ENCODE measurements around the gene RFX8.

RFX8 gene

GRCh38 chr2:101412092-101412694, 62.7 kb downstream of the RFX8 start:
- no peak for DNase-seq (ENCODE audit: low read depth, low spot score)

- DNase-seq (ENCODE audit: low read depth, low spot score), result no peak
Observed at GRCh38 chr2:101410746-101411145, 64.2 kb downstream of the RFX8 start.

GRCh38 chr2:101410114-101410513, 64.8 kb downstream of the RFX8 start:
- DNase-seq (ENCODE audit: low read depth, low spot score), result no peak

- no peak for DNase-seq (ENCODE audit: low read depth, low spot score)
Observed at GRCh38 chr2:101409699-101410098, 65.2 kb downstream of the RFX8 start.

- DNase-seq (ENCODE audit: low read depth, low spot score), result no peak
Observed at GRCh38 chr2:101408925-101409324, 66.0 kb downstream of the RFX8 start.

GRCh38 chr2:101405351-101405899, 69.5 kb downstream of the RFX8 start:
- no peak for DNase-seq (ENCODE audit: low read depth, low spot score)

- no peak for DNase-seq (ENCODE audit: low read depth, low spot score)
Observed at GRCh38 chr2:101403745-101404144, 71.2 kb downstream of the RFX8 start.

GRCh38 chr2:101402630-101403029, 72.3 kb downstream of the RFX8 start:
- DNase-seq (ENCODE audit: low read depth, low spot score), result no peak

GRCh38 chr2:101401906-101402305, 73.0 kb downstream of the RFX8 start:
- DNase-seq (ENCODE audit: low read depth, low spot score), result no peak

- no peak for DNase-seq (ENCODE audit: low read depth, low spot score)
Observed at GRCh38 chr2:101401326-101401665, 73.6 kb downstream of the RFX8 start.

GRCh38 chr2:101400506-101401325, 74.2 kb downstream of the RFX8 start:
- no peak for DNase-seq (ENCODE audit: low read depth, low spot score)

- no peak for DNase-seq (ENCODE audit: low read depth, low spot score)
Observed at GRCh38 chr2:101400048-101400447, 74.9 kb downstream of the RFX8 start.

- DNase-seq (ENCODE audit: low read depth, low spot score), result no peak
Observed at GRCh38 chr2:101399021-101399799, 75.7 kb downstream of the RFX8 start.

- DNase-seq (ENCODE audit: low read depth, low spot score), result no peak
Observed at GRCh38 chr2:101398116-101398821, 76.6 kb downstream of the RFX8 start.

GRCh38 chr2:101396316-101396717, 78.6 kb downstream of the RFX8 start:
- no peak for DNase-seq (ENCODE audit: low read depth, low spot score)

GRCh38 chr2:101395545-101396315, 79.2 kb downstream of the RFX8 start:
- DNase-seq (ENCODE audit: low read depth, low spot score), result no peak

- DNase-seq (ENCODE audit: low read depth, low spot score), result no peak
Observed at GRCh38 chr2:101388232-101388631, 86.7 kb downstream of the RFX8 start.

- DNase-seq (ENCODE audit: low read depth, low spot score), result no peak
Observed at GRCh38 chr2:101387151-101387834, 87.6 kb downstream of the RFX8 start, which contains the start of gene CREG2. CREG2 (minus strand) TSS chr2:101387503; CDS start chr2:101387457, 46 bp downstream.

GRCh38 chr2:101386599-101387150, 88.2 kb downstream of the RFX8 start:
- DNase-seq (ENCODE audit: low read depth, low spot score), result no peak

GRCh38 chr2:101383016-101383541, 91.8 kb downstream of the RFX8 start:
- DNase-seq (ENCODE audit: low read depth, low spot score), result no peak
